Glutamatergic neuron (in vitro differentiated cells): Measurements from ENCODE around the gene MUC3A. TPM values are rescaled to one million over a fixed set of nuclear protein-coding genes. Genes with fewer than 3 reads are reported as not detected.
"Not testable (repeated sequence)": the region's sequence is repeated elsewhere in the genome, so short reads cannot be mapped to it uniquely, and the experiment has no call there.

Source experiments
- DNase-seq: peaks from one replicate; pipeline ENCODE4 v3.0.0; 2022
- H3K27ac Mint-ChIP-seq: one replicate; pipeline ENCODE4 v1.8.0; 2020; ENCODE audit warnings: mild to moderate bottlenecking, mixed read lengths, inconsistent platforms; ENCODE audit not compliant: unreplicated experiment
- H3K27me3 Mint-ChIP-seq: one replicate; pipeline ENCODE4 v1.8.0; 2020; ENCODE audit warnings: mild to moderate bottlenecking, moderate library complexity, mixed read lengths, inconsistent platforms; ENCODE audit not compliant: unreplicated experiment
- H3K36me3 Mint-ChIP-seq: one replicate; pipeline ENCODE4 v1.8.0; 2020; ENCODE audit warnings: mild to moderate bottlenecking, mixed read lengths, inconsistent platforms; ENCODE audit not compliant: unreplicated experiment
- H3K4me1 Mint-ChIP-seq: one replicate; pipeline ENCODE4 v1.8.0; 2020; ENCODE audit warnings: mild to moderate bottlenecking, low read depth, mixed read lengths, inconsistent platforms; ENCODE audit not compliant: unreplicated experiment
- H3K4me3 Mint-ChIP-seq: one replicate; pipeline ENCODE4 v1.8.0; 2020; ENCODE audit warnings: mild to moderate bottlenecking, mixed read lengths, inconsistent platforms; ENCODE audit not compliant: unreplicated experiment
- H3K9me3 Mint-ChIP-seq: one replicate; pipeline ENCODE4 v1.8.0; 2020; ENCODE audit warnings: mild to moderate bottlenecking, moderate library complexity, mixed read lengths, inconsistent platforms; ENCODE audit not compliant: unreplicated experiment
- total RNA-seq: library from RNA; stranded (reverse); fragmentation: NEBNext Ultra II Directional; extraction: Animal tissue kit (Norgen Biotek cat#: 25700); gene quantifications from one replicate; pipeline ENCODE4 v1.2.1, GENCODE V29; 2021; ENCODE audit not compliant: unreplicated experiment
- TF ChIP-seq, protein P1 (sequence below): fragments of 200-600 bp; sonication (generic); IDR thresholded peaks from one replicate; pipeline ENCODE4 v1.5.0; 2021; ENCODE audit not compliant: partially characterized antibody, unreplicated experiment

Gene MUC3A
- total RNA-seq, 1 donor from 2014 or later: 6.3 TPM

DNA sequence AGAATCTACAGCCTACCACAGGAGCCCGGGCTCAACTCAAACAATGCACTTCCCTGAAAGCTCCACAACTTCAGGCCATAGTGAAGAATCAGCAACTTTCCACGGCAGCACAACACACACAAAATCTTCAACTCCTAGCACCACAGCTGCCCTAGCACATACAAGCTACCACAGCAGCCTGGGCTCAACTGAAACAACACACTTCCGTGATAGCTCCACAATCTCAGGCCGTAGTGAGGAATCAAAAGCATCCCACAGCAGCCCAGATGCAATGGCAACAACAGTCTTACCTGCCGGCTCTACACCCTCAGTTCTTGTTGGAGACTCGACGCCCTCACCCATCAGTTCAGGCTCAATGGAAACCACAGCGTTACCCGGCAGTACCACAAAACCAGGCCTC, 42.3 kb downstream of the MUC3A start:
- no peaks in the 10 kb centered on the region for H3K27me3 Mint-ChIP-seq

DNA sequence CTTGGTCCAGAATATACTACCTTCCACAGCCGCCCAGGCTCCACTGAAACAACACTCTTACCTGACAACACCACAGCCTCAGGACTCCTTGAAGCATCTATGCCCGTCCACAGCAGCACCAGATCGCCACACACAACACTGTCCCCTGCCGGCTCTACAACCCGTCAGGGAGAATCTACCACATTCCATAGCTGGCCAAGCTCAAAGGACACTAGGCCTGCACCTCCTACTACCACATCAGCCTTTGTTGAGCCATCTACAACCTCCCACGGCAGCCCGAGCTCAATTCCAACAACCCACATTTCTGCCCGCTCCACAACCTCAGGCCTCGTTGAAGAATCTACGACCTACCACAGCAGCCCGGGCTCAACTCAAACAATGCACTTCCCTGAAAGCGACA, 42.9 kb downstream of the MUC3A start:
- not testable (repeated sequence) for H3K27me3 Mint-ChIP-seq, H3K4me3 Mint-ChIP-seq, H3K9me3 Mint-ChIP-seq, DNase-seq, H3K4me1 Mint-ChIP-seq, H3K36me3 Mint-ChIP-seq, H3K27ac Mint-ChIP-seq

More for the DNA sequence above, 42.3 kb downstream of the MUC3A start:
- no peaks in the 10 kb centered on the region for H3K9me3 Mint-ChIP-seq
- TF ChIP-seq, protein P1, sequence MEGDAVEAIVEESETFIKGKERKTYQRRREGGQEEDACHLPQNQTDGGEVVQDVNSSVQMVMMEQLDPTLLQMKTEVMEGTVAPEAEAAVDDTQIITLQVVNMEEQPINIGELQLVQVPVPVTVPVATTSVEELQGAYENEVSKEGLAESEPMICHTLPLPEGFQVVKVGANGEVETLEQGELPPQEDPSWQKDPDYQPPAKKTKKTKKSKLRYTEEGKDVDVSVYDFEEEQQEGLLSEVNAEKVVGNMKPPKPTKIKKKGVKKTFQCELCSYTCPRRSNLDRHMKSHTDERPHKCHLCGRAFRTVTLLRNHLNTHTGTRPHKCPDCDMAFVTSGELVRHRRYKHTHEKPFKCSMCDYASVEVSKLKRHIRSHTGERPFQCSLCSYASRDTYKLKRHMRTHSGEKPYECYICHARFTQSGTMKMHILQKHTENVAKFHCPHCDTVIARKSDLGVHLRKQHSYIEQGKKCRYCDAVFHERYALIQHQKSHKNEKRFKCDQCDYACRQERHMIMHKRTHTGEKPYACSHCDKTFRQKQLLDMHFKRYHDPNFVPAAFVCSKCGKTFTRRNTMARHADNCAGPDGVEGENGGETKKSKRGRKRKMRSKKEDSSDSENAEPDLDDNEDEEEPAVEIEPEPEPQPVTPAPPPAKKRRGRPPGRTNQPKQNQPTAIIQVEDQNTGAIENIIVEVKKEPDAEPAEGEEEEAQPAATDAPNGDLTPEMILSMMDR: no peak
- no peak for DNase-seq
- H3K4me3 Mint-ChIP-seq: no peak overlapping the region
- H3K4me1 Mint-ChIP-seq: no peaks in the 10 kb centered on the region
- H3K27ac Mint-ChIP-seq: no peak overlapping the region
- no peaks in the 10 kb centered on the region for H3K36me3 Mint-ChIP-seq

DNA sequence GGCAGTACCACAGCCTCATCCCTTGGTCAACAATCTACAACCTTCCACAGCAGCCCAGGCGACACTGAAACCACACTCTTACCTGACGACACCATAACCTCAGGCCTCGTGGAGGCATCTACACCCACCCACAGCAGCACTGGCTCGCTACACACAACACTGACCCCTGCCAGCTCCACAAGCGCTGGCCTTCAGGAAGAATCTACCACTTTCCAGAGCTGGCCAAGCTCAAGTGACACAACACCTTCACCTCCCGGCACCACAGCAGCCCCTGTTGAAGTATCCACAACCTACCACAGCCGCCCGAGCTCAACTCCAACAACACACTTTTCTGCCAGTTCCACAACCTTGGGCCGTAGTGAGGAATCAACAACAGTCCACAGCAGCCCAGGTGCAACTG, 45.3 kb downstream of the MUC3A start:
- H3K4me3 Mint-ChIP-seq, H3K36me3 Mint-ChIP-seq, H3K4me1 Mint-ChIP-seq, DNase-seq, H3K27me3 Mint-ChIP-seq, H3K27ac Mint-ChIP-seq, H3K9me3 Mint-ChIP-seq: not testable (repeated sequence)

DNA sequence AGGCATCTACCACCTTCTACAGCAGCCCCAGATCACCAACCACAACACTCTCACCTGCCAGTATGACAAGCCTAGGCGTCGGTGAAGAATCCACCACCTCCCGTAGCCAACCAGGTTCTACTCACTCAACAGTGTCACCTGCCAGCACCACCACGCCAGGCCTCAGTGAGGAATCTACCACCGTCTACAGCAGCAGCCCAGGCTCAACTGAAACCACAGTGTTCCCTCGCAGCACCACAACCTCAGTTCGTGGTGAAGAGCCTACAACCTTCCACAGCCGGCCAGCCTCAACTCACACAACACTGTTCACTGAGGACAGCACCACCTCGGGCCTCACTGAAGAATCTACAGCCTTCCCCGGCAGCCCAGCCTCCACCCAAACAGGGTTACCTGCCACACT, 49.2 kb downstream of the MUC3A start:
- H3K27me3 Mint-ChIP-seq, H3K4me1 Mint-ChIP-seq: not testable (repeated sequence)

DNA sequence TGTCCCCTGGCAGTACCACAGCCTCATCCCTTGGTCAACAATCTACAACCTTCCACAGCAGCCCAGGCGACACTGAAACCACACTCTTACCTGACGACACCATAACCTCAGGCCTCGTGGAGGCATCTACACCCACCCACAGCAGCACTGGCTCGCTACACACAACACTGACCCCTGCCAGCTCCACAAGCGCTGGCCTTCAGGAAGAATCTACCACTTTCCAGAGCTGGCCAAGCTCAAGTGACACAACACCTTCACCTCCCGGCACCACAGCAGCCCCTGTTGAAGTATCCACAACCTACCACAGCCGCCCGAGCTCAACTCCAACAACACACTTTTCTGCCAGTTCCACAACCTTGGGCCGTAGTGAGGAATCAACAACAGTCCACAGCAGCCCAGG, 50.0 kb downstream of the MUC3A start:
- H3K36me3 Mint-ChIP-seq, H3K27me3 Mint-ChIP-seq, H3K27ac Mint-ChIP-seq, H3K9me3 Mint-ChIP-seq, DNase-seq, H3K4me3 Mint-ChIP-seq, H3K4me1 Mint-ChIP-seq: not testable (repeated sequence)

More for the DNA sequence above, 49.2 kb downstream of the MUC3A start:
- not testable (repeated sequence) for DNase-seq, H3K36me3 Mint-ChIP-seq, H3K27ac Mint-ChIP-seq, H3K4me3 Mint-ChIP-seq, H3K9me3 Mint-ChIP-seq

DNA sequence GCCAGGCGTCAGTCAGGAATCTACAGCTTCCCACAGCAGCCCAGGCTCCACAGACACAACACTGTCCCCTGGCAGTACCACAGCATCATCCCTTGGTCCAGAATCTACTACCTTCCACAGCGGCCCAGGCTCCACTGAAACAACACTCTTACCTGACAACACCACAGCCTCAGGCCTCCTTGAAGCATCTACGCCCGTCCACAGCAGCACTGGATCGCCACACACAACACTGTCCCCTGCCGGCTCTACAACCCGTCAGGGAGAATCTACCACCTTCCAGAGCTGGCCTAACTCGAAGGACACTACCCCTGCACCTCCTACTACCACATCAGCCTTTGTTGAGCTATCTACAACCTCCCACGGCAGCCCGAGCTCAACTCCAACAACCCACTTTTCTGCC, 50.7 kb downstream of the MUC3A start:
- not testable (repeated sequence) for DNase-seq, H3K4me1 Mint-ChIP-seq, H3K27me3 Mint-ChIP-seq, H3K4me3 Mint-ChIP-seq, H3K36me3 Mint-ChIP-seq, H3K9me3 Mint-ChIP-seq, H3K27ac Mint-ChIP-seq

DNA sequence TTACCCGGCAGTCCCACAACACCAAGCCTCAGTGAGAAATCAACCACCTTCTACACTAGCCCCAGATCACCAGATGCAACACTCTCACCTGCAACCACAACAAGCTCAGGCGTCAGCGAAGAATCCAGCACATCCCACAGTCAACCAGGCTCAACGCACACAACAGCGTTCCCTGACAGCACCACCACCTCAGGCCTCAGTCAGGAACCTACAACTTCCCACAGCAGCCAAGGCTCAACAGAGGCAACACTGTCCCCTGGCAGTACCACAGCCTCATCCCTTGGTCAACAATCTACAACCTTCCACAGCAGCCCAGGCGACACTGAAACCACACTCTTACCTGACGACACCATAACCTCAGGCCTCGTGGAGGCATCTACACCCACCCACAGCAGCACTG, 53.0 kb downstream of the MUC3A start:
- not testable (repeated sequence) for H3K4me1 Mint-ChIP-seq, H3K9me3 Mint-ChIP-seq, H3K27me3 Mint-ChIP-seq, H3K27ac Mint-ChIP-seq, H3K4me3 Mint-ChIP-seq, DNase-seq, H3K36me3 Mint-ChIP-seq

DNA sequence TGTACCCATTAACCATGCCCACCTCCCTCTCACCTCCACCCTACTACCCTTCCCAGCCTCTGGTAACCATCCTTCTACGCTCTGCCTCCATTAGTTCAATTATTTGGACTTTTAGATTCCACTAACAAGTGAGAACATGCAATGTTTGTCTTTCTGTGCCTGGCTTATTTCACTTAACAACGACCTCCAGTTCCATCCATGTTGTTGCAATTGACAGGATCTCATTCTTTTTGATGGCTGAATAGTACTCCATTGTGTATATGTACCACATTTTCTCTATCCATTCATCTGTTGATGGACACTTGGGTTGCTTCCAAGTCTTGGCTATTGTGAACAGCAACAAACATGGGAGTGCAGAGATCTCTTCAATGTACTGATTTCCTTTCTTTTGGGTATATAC, 58.0 kb downstream of the MUC3A start:
- DNase-seq, H3K36me3 Mint-ChIP-seq, H3K9me3 Mint-ChIP-seq, H3K27me3 Mint-ChIP-seq, H3K4me1 Mint-ChIP-seq, H3K27ac Mint-ChIP-seq, H3K4me3 Mint-ChIP-seq: not testable (repeated sequence)

DNA sequence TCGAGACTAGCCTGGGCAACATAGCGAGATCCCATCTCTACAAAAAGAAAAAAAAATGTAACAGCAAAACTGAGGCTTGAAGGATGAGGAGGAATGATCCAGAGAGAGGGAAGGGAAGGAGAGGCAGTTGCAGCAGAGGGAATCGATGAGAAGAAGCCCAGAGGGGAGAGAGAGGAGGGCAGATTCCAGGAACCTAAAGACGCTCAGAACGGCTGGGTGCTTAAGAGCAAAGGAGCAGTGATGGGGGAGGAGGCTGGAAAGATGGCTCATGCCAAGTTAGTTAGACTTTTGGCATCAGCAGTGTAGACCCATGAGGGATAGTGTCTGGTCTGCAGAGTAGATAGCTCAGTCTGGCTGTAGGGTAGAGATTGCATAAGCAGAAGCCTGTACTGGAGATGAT, 60.3 kb downstream of the MUC3A start:
- peaks cover 5% of the 10 kb centered on the region for H3K9me3 Mint-ChIP-seq

More for the DNA sequence above, 60.3 kb downstream of the MUC3A start:
- Mint-ChIP-seq H3K36me3 (no peaks in the 10 kb centered on the region), H3K27me3 (no peaks in the 10 kb centered on the region), H3K4me3 (no peak overlapping the region), H3K4me1 (no peaks in the 10 kb centered on the region), H3K27ac (no peak overlapping the region)
- no peak for DNase-seq
- TF ChIP-seq, protein P1: no peak
